IMR-90 (cell line): Measurements from ENCODE around the gene PAM16. TPM values are rescaled to one million over a fixed set of nuclear protein-coding genes. Genes with fewer than 3 reads are reported as not detected.
"Not testable (repeated sequence)": the region's sequence is repeated elsewhere in the genome, so short reads cannot be mapped to it uniquely, and the experiment has no call there.

Experiments used
- ATAC-seq: fragments of 200-7000 bp; cut with Tn5 transposase; 2 replicates; pipeline ENCODE4 v1.9.1; 2020; ENCODE audit warnings: low read depth, mild to moderate bottlenecking, moderate library complexity
- BruUV-seq: library from RNA; stranded (reverse); fragments of 400-500 nt; replicated peaks from 2 replicates; lab custom pipeline; 2021; lab: Mats Ljungman, UMichigan
- CTCF ChIA-PET: fragments of 300-600 bp; formaldehyde crosslinking; extraction: SDS; loops from one replicate; lab custom pipeline; 2021; ENCODE audit warnings: antibody characterized with exemption; lab: Yijun Ruan, JAX
- POLR2A ChIA-PET: fragments of 300-600 bp; sonication (Branson Sonifier 250); formaldehyde crosslinking; loops from one replicate; lab custom pipeline; 2022; ENCODE audit warnings: antibody characterized with exemption; ENCODE audit not compliant: unreplicated experiment; lab: Charles Lee
- DNase-seq: peaks from one replicate; pipeline ENCODE4 v3.0.0; 2013
- H2AFZ ChIP-seq: replicated peaks from 2 replicates; pipeline ENCODE3; 2013; ENCODE audit warnings: low read length, mild to moderate bottlenecking; ENCODE audit not compliant: poor library complexity
- H2AK5ac ChIP-seq: 2 replicates; pipeline ENCODE4 v1.6.1; 2013; ENCODE audit warnings: low read depth, low read length, inconsistent platforms
- H2AK9ac ChIP-seq: replicated peaks from 2 replicates; pipeline ENCODE3; 2013; ENCODE audit warnings: mild to moderate bottlenecking, low read depth, low read length, moderate library complexity; ENCODE audit not compliant: poor library complexity
- H2BK120ac ChIP-seq: 2 replicates; pipeline ENCODE4 v1.6.1; 2013; ENCODE audit warnings: low read depth, low read length, inconsistent platforms
- H2BK15ac ChIP-seq: 3 replicates; pipeline ENCODE4 v1.6.1; 2013; ENCODE audit warnings: low read depth, low read length, inconsistent platforms
- H2BK20ac ChIP-seq: 2 replicates; pipeline ENCODE4 v1.6.1; 2013; ENCODE audit warnings: low read depth, mild to moderate bottlenecking, inconsistent platforms, low read length, moderate library complexity
- H2BK5ac ChIP-seq: 2 replicates; pipeline ENCODE4 v1.6.1; 2013; ENCODE audit warnings: mild to moderate bottlenecking, low read depth, low read length, inconsistent platforms; ENCODE audit not compliant: poor library complexity, severe bottlenecking
- H3K14ac ChIP-seq: replicated peaks from 2 replicates; pipeline ENCODE4 v1.6.1; 2013; ENCODE audit warnings: low read depth, low read length, inconsistent platforms
- H3K18ac ChIP-seq: 2 replicates; pipeline ENCODE4 v1.6.1; 2013; ENCODE audit warnings: low read depth, low read length, control low read depth
- H3K23ac ChIP-seq: 2 replicates; pipeline ENCODE4 v1.6.1; 2013; ENCODE audit warnings: low read depth, low read length, inconsistent platforms
- H3K27ac ChIP-seq: 2 replicates; pipeline ENCODE4 v1.5.1; 2013; ENCODE audit warnings: mild to moderate bottlenecking, control low read depth, low read length; ENCODE audit not compliant: insufficient read depth
- H3K27me3 ChIP-seq: 2 replicates; pipeline ENCODE4 v1.6.1; 2013; ENCODE audit warnings: low read length; ENCODE audit not compliant: control insufficient read depth, insufficient read depth
- H3K36me3 ChIP-seq: 2 replicates; pipeline ENCODE4 v1.6.1; 2013; ENCODE audit warnings: low read length, mixed read lengths; ENCODE audit not compliant: control insufficient read depth, insufficient read depth
- H3K4ac ChIP-seq: 2 replicates; pipeline ENCODE4 v1.6.1; 2013; ENCODE audit warnings: low read depth, low read length, inconsistent platforms
- H3K4me1 ChIP-seq: 2 replicates; pipeline ENCODE4 v1.6.1; 2013; ENCODE audit warnings: low read length, mixed read lengths; ENCODE audit not compliant: control insufficient read depth, insufficient read depth
- H3K4me2 ChIP-seq: 2 replicates; pipeline ENCODE4 v1.6.1; 2013; ENCODE audit warnings: low read depth, mild to moderate bottlenecking, control low read depth, low read length, moderate library complexity
- H3K4me3 ChIP-seq: 2 replicates; pipeline ENCODE4 v1.5.1; 2013; ENCODE audit warnings: low read depth, mild to moderate bottlenecking, control low read depth, low read length, moderate library complexity; ENCODE audit not compliant: insufficient read depth
- H3K56ac ChIP-seq: 2 replicates; pipeline ENCODE4 v1.6.1; 2013; ENCODE audit warnings: low read length, inconsistent platforms; ENCODE audit not compliant: insufficient read depth; ENCODE audit errors: extremely low read depth
- H3K79me1 ChIP-seq, 2 experiments: 2 replicates each; pipeline ENCODE4 v1.6.1; 2013; ENCODE audit warnings: low read length in 2 of 2, inconsistent platforms in 1 of 2, low read depth in 1 of 2
- H3K9ac ChIP-seq: 2 replicates; pipeline ENCODE4 v1.6.1; 2013; ENCODE audit warnings: low read depth, low read length, control low read depth
- H3K9me1 ChIP-seq: 2 replicates; pipeline ENCODE4 v1.6.1; 2013; ENCODE audit warnings: low read length, inconsistent platforms; ENCODE audit not compliant: insufficient read depth
- H3K9me3 ChIP-seq: 2 replicates; pipeline ENCODE4 v1.6.1; 2013; ENCODE audit warnings: low read length; ENCODE audit not compliant: control insufficient read depth, insufficient read depth
- H4K20me1 ChIP-seq: 2 replicates; pipeline ENCODE4 v1.6.1; 2013; ENCODE audit warnings: low read length, inconsistent platforms; ENCODE audit not compliant: insufficient read depth
- H4K5ac ChIP-seq: 2 replicates; pipeline ENCODE4 v1.6.1; 2013; ENCODE audit warnings: mild to moderate bottlenecking, low read depth, low read length, control low read depth
- H4K8ac ChIP-seq, 2 experiments: 2 replicates each; pipeline ENCODE4 v1.6.1; 2013; ENCODE audit warnings: low read depth in 2 of 2, low read length in 2 of 2, control low read depth in 1 of 2, inconsistent platforms in 1 of 2
- H4K91ac ChIP-seq: 2 replicates; pipeline ENCODE4 v1.6.1; 2013; ENCODE audit warnings: low read depth, low read length, inconsistent platforms; ENCODE audit not compliant: insufficient read depth
- FOS ChIP-seq: fragments of 150-350 bp; IDR thresholded peaks from 2 replicates; pipeline ENCODE4 v1.6.1; 2016; ENCODE audit warnings: low read depth, low read length
- MAZ ChIP-seq: IDR thresholded peaks from 2 replicates; pipeline ENCODE4 v1.6.1; 2012; ENCODE audit warnings: low read depth, mild to moderate bottlenecking, low read length, improper control_type of control experiment, moderate library complexity, borderline replicate concordance
- POLR2A ChIP-seq: IDR thresholded peaks from 2 replicates; pipeline ENCODE4 v1.6.1; 2012; ENCODE audit warnings: mild to moderate bottlenecking, low read depth, low read length
- RAD21 ChIP-seq: IDR thresholded peaks from 2 replicates; pipeline ENCODE4 v1.6.1; 2012; ENCODE audit warnings: low read length, improper control_type of control experiment
- RFX5 ChIP-seq: IDR thresholded peaks from 2 replicates; pipeline ENCODE4 v1.8.0; 2012; ENCODE audit warnings: low read depth, mild to moderate bottlenecking, low read length, moderate library complexity
- WGBS, 2 experiments: methylation state at CpG; one replicate each; pipeline versions ENCODE4 v1.1.5 to v1.1.7; 2013; ENCODE audit warnings: missing lambda C conversion rate in 2 of 2; ENCODE audit not compliant: insufficient read length in 1 of 2; ENCODE audit errors: extremely low coverage in 2 of 2; 5-methylcytosine and 5-hydroxymethylcytosine counted together
- dilution Hi-C: fragments of 300-500 bp; cut with HindIII; formaldehyde crosslinking; loops from one replicate; pipeline ENCODE4 v1.14.3; 2018; ENCODE audit warnings: low sequenced_read_pairs; ENCODE audit not compliant: unreplicated experiment
- in situ Hi-C: fragments of 300-500 bp; cut with MboI; formaldehyde crosslinking; loops from 3 replicates; pipeline ENCODE4 v1.14.3; 2019; ENCODE audit warnings: low sequenced_read_pairs, inconsistent platforms, mixed read lengths
- intact Hi-C: fragments of 100-400 bp; cut with micrococcal nuclease; formaldehyde crosslinking; loops from 2 replicates; pipeline ENCODE4 v1.10.0; 2022
- polyA plus RNA-seq, 3 experiments: library from polyadenylated mRNA; depleted of rRNA; stranded (reverse); fragments of >200 nt; gene quantifications; 2 replicates each; pipeline ENCODE4 v1.2.3, GENCODE V29; 2012; ENCODE audit warnings: low replicate concordance in 1 of 3
- total RNA-seq: library from RNA; depleted of rRNA; stranded (reverse); fragments of >200 nt; gene quantifications from 2 replicates; pipeline ENCODE4 v1.2.3, GENCODE V29; 2012
- TF ChIP-seq, protein P1 (sequence below): fragments of 150-350 bp; IDR thresholded peaks from 2 replicates; pipeline ENCODE4 v1.6.1; 2017; ENCODE audit warnings: mild to moderate bottlenecking, antibody characterized with exemption, low read length, low read depth

PAM16 gene
- total and polyA plus RNA-seq, 2 of the 4 experiments (the other 2 are of a cell fraction), result 17.9 to 48.4 TPM

DNA sequence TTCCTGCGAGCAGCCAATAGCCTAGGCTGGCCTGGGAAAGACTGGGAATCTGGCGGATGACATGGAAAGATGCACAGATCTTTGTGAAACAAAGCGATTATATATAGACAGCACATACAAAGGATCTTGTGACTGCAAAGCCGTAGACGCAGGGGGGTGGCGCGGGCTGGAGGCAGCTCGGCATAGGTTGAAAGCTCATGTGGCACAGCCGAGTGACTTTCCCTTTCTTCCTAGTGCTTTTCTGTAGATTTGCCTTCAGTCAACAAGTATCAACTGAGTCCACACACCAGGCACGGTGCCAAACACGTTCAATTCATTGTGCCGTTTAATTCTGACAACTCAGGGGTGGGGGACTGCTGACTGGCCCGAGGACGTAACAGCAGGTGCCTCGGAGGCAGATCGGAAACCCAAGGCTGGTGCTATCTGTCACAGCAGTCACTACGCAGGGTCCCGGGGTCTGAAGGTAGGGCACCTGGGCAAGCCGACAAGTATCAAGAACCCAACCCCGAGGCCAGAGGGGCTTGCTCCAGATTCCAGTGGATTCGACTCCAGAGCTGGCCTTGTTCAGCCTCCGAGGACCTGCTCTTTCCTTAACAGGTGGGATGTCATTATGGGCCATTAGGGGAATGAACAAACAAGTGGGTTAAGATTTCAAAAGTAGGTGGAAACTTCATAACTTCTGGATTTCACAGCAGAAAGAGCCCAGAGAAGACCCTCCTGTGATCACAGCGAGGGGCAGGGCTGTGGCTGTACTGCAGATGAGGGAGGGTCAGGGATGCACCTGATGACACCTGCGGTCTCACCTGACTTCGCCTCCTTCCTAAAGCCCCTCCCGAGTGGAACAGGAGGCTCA is 5.9 kb downstream of the PAM16 start:
- H2BK5ac ChIP-seq, result no peak overlapping the region
- no peak overlapping the region for H3K9ac ChIP-seq
- peaks cover 47 to 89% of the 10 kb centered on the region in 2 experiments for H3K79me1 ChIP-seq
- H3K23ac ChIP-seq, result no peak overlapping the region
- ATAC-seq (no peak), DNase-seq (no peak)
- H3K9me1 ChIP-seq, result peaks cover 10% of the 10 kb centered on the region; the same call in 1 of the 2 replicates
- no peak overlapping the region for H4K8ac ChIP-seq
- no peak overlapping the region for H3K18ac ChIP-seq
- H2AK9ac ChIP-seq, result no peak overlapping the region
- peaks cover 7% of the 10 kb centered on the region for H3K36me3 ChIP-seq
- BruUV-seq, result no TSS peak
- H2BK120ac ChIP-seq, result no peak overlapping the region
- H4K5ac ChIP-seq, result no peak overlapping the region
- no peaks in the 10 kb centered on the region for H3K27me3 ChIP-seq
- H3K27ac ChIP-seq, result no peak overlapping the region
- no peak overlapping the region for H3K56ac ChIP-seq
- intact Hi-C loops, result no loop called here
- in situ Hi-C loops, result no loop called here
- dilution Hi-C loops, result no loop called here
- no peak overlapping the region for H2AFZ ChIP-seq
- H3K4me3 ChIP-seq, result no peak overlapping the region
- H3K4me2 ChIP-seq, result no peak overlapping the region
- no peak overlapping the region for H4K91ac ChIP-seq
- H3K9me3 ChIP-seq, result no peaks in the 10 kb centered on the region
- CTCF ChIA-PET, result interaction anchor here (0.8 kb wide), 1 partner anchor 15 kb away, joined by 3 read pairs; no protein-coding TSS in a partner anchor
- 88% methylated on average over 20 of the region's 26 CpGs; no CpG with 5 or more reads in 1 of the 2 experiments for WGBS, 2 experiments
- TF ChIP-seq POLR2A (no peak), FOS (no peak), MAZ (no peak), RFX5 (no peak), RAD21 (no peak)
- TF ChIP-seq, protein P1, sequence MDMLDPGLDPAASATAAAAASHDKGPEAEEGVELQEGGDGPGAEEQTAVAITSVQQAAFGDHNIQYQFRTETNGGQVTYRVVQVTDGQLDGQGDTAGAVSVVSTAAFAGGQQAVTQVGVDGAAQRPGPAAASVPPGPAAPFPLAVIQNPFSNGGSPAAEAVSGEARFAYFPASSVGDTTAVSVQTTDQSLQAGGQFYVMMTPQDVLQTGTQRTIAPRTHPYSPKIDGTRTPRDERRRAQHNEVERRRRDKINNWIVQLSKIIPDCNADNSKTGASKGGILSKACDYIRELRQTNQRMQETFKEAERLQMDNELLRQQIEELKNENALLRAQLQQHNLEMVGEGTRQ, result no peak
- no peak overlapping the region for H2AK5ac ChIP-seq
- H3K4me1 ChIP-seq, result peaks cover 8% of the 10 kb centered on the region; the same call in 1 of the 2 replicates
- peaks cover 74% of the 10 kb centered on the region for H4K20me1 ChIP-seq
- H3K14ac ChIP-seq, result no peak overlapping the region
- no peak overlapping the region for H2BK20ac ChIP-seq
- no peak overlapping the region for H3K4ac ChIP-seq
- POLR2A ChIA-PET, result no interaction called here
- no peak overlapping the region for H2BK15ac ChIP-seq

DNA sequence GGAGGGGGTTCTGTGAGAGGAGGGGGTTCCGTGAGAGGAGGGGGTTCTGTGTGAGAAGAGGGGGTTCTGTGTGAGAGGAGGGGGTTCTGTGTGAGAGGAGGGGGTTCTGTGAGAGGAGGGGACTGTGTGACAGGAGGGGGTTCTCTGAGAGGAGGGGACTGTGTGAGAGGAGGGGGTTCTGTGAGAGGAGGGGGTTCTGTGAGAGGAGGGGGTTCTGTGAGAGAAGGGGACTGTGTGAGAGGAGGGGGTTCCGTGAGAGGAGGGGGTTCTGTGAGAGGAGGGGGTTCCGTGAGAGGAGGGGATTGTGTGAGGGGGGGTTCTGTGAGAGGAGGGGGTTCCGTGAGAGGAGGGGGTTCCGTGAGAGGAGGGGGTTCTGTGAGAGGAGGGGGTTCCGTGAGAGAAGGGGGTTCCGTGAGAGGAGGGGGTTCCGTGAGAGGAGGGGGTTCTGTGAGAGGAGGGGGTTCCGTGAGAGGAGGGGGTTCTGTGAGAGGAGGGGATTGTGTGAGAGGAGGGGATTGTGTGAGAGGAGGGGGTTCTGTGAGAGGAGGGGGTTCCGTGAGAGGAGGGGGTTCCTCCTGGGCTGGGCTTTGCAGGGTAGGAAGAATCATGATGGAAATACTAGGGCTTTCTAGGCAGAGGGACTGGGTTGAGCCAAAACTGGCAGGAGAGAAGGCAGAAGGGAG is 6.7 kb downstream of the PAM16 start:
- intact Hi-C loops, H3K56ac ChIP-seq, H3K18ac ChIP-seq, BruUV-seq, POLR2A ChIA-PET, H3K9me3 ChIP-seq, H2BK5ac ChIP-seq, H3K4me3 ChIP-seq, H3K4me2 ChIP-seq, H2BK15ac ChIP-seq, H3K23ac ChIP-seq, in situ Hi-C loops, H3K27ac ChIP-seq, H2BK20ac ChIP-seq, H4K91ac ChIP-seq, H4K5ac ChIP-seq, H2BK120ac ChIP-seq, H3K36me3 ChIP-seq, H2AK9ac ChIP-seq, H4K8ac ChIP-seq, H3K9ac ChIP-seq, H3K4ac ChIP-seq, H3K27me3 ChIP-seq, dilution Hi-C loops, H3K14ac ChIP-seq, H2AK5ac ChIP-seq, H2AFZ ChIP-seq, H3K9me1 ChIP-seq, ATAC-seq, CTCF ChIA-PET: not testable (repeated sequence)
- peaks cover 76% of the 10 kb centered on the region for H4K20me1 ChIP-seq
- H3K4me1 ChIP-seq, result peaks cover 11% of the 10 kb centered on the region; the same call in 1 of the 2 replicates
- peaks cover 40 to 89% of the 10 kb centered on the region in 2 experiments for H3K79me1 ChIP-seq
- DNase-seq, result peak; percentile 12
- 69% methylated on average over 2 of the region's 10 CpGs; no CpG with 5 or more reads in 1 of the 2 experiments for WGBS, 2 experiments
